A549 (cell line): ENCODE results near the gene TMOD4.

Experiments used
- CTCF ChIP-seq: fragments of >200 bp; sonication (Bioruptor Twin); formaldehyde crosslinking; IDR thresholded peaks from 3 replicates; pipeline ENCODE4 v1.5.1; 2016
- EHF ChIP-seq: fragments of 250-450 bp; sonication (Bioruptor Pico); IDR thresholded peaks from 2 replicates; pipeline ENCODE4 v1.5.0; 2020; ENCODE audit warnings: mild to moderate bottlenecking
- EP300 ChIP-seq, 2 experiments: fragments of >200 bp; sonication (Bioruptor Twin); formaldehyde crosslinking; IDR thresholded peaks; 2 replicates in 1 of 2; 3 replicates in 1 of 2; pipeline ENCODE4 v1.6.1; 2016 to 2017
- KDM1A ChIP-seq: fragments of 200-600 bp; sonication (generic); IDR thresholded peaks from 2 replicates; pipeline ENCODE4 v1.6.1; 2016; ENCODE audit warnings: low read depth, mild to moderate bottlenecking
- MAFK ChIP-seq: fragments of 450-650 bp; IDR thresholded peaks from 2 replicates; pipeline ENCODE4 v1.6.1; 2014; ENCODE audit not compliant: partially characterized antibody
- POLR2A ChIP-seq: IDR thresholded peaks from 2 replicates; pipeline ENCODE4 v1.6.1; 2012; ENCODE audit warnings: mild to moderate bottlenecking, low read length
- RARB ChIP-seq: fragments of 250-450 bp; sonication (Bioruptor Pico); IDR thresholded peaks from 2 replicates; pipeline ENCODE4 v1.8.0; 2021; ENCODE audit warnings: mild to moderate bottlenecking, moderate library complexity
- RNF2 ChIP-seq: fragments of 200-600 bp; sonication (generic); IDR thresholded peaks from 2 replicates; pipeline ENCODE4 v1.6.1; 2016; ENCODE audit warnings: low read depth, mild to moderate bottlenecking, antibody characterized with exemption, moderate library complexity, borderline replicate concordance

- no peak for TF ChIP-seq CTCF
- TF ChIP-seq MAFK, result no peak
- TF ChIP-seq KDM1A, result no peak
- TF ChIP-seq RARB (CRISPR knock-in tag), result no peak
- TF ChIP-seq RNF2, result no peak
- TF ChIP-seq POLR2A, result no peak
- TF ChIP-seq EHF (CRISPR knock-in tag), result no peak
- no peak for TF ChIP-seq EP300 (IDR thresholded peaks at IDR 0.05)
Measured at GRCh38 chr1:151158326-151158725, 17.5 kb downstream of the TMOD4 start.
